HG02798 (cell line): ENCODE data around the gene CRYGD.
"Not testable (repeated sequence)": the region's sequence is repeated elsewhere in the genome, so short reads cannot be mapped to it uniquely, and the experiment has no call there.

Source experiments
- ATAC-seq: cut with Tn5 transposase; IDR thresholded peaks from one replicate; pipeline ENCODE4 v1.9.1; 2021; ENCODE audit warnings: mild to moderate bottlenecking; ENCODE audit not compliant: unreplicated experiment, poor library complexity

CRYGD gene

DNA sequence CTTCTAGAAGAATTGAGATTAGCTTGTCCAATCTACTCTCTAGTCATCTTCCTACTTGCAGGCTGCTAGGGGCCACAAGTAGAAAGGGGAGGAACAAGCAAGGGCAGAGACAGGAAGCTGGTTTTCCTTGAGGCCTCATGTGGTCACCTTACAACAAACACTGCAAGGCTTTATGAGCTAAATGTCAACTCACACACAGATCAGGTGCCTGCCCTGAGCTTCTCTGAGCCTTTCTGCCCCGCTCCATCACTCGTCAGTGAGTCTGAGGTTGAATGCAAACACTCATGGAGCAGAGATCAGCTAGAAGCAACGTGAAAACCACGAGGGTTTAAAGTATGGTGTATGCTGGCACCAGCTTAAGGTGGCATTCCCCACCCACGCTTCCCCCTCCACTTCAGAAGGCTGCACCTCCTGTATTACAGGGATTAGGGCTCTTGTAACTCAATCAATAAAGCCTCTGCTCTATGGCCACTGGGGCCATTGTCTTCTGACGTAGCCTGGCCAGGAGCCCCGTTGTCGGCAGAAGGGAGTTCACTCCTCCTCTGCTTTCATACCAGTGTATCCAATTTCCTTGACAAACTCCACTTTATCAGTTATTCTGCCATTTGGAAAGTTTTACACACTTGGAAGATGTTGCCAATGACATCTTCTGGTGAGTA is 10.7 kb upstream of the CRYGD start:
- ATAC-seq = no peak

DNA sequence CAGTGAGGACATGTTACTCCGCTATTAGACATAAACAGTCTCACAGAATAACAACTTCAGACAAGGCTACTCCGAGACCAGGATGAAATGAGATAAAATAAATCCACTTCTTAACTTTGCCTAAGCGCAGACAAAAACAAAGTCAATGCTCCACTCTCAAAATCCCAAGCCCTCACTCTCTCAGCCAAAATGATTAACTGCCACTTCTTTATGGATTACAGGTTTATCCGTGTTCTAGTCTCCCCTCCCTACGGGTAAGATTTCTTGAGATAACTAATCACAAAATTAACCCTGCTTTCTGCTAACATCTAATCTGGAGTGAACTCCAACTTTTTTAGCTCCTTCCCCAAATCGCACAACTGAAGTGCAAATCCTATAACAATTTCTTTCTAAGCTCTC is 6.4 kb upstream of the CRYGD start:
- ATAC-seq = no peak

DNA sequence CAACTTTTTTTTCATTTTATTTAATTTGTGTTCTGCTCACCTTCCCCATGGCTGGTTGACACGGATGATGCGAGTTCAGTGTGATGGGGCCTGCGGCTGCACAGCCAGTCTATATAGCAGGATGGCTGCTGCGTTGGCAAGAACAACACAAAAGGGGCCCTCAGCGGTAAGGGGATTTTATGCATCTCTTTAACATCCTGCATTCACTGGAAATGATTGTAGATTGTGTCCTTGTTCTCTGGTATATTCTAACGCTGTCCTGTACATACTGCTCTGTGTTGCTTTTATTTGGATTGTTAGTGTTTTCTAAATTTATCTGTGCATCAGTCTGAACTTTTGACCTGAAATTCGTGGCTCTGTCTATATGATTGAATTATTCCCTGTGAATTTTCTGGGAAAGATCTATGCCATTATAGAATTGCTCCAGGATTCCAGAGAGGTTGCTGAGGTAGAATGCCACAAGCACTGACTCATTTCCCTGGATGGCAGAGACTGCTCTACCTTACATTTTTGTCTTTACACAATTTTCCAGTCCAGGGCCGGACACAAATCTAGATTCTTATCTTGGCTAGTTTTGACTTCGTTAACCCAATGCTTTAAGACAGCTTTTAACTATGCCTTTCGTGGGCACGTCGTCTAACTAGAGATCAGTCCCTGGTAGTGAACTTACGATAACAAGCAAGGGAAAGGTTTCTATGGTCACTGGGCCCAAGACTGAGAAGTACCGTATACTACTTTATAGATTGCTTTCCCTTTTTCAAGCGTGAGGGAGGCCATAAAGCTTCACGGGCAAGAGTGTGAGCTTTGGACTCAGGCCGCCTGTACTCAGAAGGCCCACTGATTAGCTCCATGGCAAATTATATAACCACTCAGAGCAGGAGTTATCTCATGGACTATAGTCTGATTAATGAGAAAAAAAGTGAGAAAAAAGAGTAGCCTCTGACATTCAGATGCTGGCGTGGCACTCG is 5.7 kb upstream of the CRYGD start, which contains the start of gene CRYGC:
TSS of gene CRYGC (minus strand) at position 85 of the 968 bp plus-strand sequence. CDS start at position 49, 36 bp downstream.
- no peak for ATAC-seq

DNA sequence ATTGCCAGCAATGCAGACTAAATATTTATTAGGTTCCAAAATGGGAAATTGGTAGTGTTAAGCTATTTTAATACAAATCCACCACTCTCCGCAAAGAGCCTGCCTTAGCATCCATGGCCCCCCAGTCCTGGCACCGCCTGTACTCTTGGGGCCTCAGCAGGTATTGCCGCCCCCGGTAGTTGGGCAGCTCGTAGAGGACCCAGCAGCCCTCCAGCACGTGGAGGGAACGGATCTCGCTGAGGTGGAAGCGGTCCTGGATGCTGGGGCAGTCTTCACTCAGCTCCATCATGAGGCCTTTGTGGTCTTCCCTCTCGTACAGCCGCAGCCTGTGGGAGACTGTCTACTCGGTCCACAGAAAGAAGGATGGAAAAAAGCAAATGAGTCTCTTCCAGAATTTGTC is 3.8 kb upstream of the CRYGD start:
- no peak for ATAC-seq

DNA sequence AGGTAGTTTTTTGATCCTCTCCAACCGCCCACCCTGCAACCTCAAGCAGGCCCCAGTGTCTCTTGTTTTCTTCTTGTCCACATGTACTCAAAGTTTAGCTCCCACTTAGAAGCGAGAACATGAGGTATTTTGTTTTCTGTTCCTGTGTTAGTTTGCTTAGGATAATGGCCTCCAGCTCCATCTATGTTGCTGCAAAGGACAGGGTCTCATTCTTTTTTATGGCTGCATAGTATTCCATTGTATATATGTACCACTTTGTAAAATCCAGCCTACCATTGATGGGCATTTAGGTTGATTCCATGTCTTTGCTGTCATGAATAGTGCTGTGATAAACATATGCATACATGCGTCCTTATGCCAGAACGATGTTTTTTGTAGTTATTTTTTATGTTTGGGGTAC is 2.8 kb upstream of the CRYGD start:
- ATAC-seq = no peak

DNA sequence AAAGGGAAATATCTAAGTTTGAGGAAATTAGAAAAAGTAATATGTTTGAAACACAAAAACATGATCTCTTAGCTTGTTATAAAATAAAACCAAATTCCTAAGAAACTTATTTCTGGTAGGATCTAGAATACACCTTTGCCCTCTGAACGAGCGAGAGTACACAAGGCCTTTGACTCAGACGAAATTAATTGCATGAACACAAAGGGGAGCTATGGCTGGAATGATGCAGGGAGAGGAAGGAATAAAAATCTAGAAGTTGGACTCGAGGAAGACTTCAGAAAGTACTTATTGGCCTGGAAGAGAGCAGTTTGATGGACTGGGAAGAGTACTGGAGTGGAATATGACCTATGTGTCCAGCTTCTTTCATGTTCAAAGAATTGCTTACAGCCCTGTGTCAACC is 927 bp upstream of the CRYGD start:
- no peak for ATAC-seq

DNA sequence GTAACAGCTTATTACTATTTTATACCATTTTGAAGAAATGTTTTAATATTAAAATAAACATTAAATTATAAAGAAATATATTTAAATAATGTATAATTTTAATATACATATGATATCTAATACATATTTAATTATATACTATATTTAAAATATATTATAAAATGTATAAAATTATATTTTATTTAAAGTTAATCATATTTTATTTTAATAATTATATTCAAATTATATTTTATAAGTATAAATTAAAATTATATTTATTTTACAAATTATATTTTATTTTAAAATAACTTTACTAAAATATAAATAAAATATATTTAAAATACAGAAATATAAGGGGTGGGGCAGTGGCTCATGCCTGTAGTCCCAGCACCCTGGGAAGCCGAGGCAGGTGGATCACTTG is 2.1 kb downstream of the CRYGD start:
- ATAC-seq = no peak

DNA sequence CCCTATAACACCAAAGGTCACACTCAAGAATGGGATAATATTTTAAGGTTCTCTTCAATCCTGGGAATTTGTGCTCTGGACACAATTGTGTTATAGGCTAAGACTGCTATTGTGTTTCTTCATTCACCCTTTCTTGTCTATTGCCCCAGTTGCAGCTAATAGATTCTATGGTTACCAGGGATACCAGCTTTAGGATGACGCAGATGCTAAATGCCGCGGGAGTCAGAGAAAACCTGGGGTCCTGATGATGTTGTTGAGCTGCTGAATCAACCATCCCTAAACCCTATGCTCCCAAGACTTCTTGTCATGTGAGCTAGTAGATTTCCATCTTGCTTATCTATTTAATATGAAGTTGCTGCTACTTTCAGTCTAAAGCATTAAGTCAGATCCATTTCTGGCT is 5.4 kb downstream of the CRYGD start:
- no peak for ATAC-seq

DNA sequence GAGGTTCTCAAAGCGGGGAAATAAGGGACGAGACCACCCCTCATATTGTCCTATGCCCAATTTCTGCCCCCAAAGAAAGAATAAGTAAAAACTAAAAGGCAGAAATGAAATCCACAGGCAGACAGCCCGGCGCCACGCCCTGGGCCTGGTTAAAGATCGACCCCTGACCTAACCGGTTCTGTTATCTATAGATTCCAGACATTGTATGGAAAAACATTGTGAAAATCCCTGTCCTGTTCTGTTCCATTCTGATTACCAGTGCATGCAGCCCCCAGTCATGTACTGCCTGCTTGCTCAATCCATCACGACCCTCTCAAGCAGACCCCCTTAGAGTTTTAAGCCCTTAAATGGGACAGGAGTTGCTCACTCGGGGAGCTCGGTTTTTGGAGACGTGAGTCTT is 6.9 kb downstream of the CRYGD start:
- ATAC-seq = not testable (repeated sequence)

DNA sequence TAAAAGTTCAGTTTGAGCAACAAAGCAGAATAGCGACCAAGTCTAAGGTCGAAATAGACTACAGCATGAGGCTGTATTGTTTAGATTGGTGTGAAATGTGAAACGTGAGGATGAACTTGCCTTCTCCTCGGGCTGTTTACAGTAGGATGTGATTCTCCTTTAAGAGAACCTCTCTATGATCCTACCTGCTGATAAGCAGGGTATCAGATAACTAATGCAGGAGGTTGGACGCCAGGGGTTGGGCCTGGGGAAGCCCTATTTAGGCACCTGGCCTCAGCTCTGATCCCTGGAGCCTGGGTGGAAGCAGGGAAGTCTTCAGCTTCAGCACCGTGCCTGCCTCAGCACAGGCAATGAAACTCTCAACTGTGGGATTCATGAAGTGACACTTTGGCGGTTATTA is 11.4 kb downstream of the CRYGD start:
- no peak for ATAC-seq

DNA sequence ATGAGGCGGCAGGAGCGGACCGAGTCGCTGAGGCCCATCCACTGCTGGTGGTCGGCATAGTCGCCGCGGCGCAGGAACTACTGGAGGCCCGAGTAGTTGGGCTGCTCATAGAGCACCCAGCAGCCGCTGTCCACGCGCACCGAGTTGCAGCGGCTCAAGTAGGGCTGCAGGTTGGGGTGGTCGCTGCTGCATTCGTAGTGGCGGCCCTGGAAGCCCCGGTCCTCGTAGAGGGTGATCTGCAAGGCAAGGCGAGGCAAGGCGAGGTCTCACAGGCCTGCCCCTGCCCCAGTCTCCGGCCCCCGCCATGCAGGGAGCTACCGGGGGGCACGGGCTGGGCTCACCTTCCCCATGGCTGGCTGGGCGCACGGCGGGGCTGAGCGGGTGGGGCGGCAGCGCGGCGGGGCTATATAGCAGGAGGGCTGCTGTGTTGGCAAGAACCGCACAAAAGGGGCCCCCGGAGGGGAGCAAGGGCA is 12.0 kb downstream of the CRYGD start:
- ATAC-seq = not testable (repeated sequence)

DNA sequence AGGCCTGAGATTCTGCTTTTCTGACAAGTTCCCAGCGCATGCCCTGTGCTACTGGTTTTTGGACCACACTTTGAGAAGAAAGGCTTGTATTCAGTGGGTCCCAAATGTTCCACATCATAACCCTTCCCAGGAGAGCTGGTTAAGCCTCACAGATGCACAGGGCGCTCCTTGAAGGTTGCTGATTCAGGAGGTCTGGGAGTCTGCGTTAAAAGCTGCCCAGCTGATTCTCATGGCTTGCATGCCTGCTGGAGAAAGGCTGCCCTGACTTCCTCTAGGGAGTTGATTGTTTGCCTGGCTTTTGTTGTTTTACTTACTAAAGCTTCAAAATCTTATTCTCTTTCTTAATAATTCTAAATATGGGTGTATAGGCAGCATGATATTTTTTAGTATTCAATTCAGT is 20.7 kb downstream of the CRYGD start:
- no peak for ATAC-seq

DNA sequence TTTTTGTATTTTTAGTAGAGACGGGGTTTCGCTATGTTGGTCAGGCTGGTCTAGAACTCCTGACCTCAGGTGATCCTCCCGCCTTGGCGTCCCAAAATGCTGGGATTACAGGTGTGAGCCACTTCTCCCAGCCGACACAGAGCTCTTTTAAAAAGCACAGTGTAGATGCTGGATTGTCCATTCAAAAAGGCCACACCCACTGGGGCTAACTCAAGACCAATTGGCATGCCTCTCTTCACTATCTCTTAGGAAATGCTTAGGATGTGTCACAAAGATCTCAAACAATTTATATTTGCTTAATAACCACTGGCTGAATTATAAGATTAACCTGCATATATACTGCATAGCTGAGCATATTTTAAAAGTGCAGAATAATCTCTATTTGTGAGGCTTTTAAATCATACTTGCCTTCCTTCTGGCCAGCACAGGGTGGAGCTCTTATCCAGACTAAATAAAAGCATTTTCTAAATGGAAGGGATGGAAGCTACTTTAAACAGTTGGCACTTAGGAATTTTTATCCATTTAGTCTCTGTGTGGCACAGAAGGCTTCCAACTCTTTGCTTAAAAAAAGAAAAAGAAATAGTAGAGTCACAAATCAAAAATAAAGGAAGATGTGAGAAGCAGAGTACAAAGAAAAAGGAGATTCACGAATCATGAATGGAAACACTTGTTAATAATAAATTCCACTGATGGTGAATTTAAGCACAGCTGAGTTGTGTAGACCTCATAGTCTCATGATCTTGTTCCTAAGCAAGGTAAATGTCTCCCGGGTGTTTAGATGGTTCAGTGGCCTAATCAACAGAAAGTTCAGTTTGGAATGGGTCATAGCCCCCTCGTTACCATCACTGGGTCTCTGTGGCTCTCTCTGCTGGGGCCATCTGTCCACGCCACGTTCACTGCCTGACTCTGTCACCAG is 22.4 kb downstream of the CRYGD start:
- ATAC-seq = no peak

DNA sequence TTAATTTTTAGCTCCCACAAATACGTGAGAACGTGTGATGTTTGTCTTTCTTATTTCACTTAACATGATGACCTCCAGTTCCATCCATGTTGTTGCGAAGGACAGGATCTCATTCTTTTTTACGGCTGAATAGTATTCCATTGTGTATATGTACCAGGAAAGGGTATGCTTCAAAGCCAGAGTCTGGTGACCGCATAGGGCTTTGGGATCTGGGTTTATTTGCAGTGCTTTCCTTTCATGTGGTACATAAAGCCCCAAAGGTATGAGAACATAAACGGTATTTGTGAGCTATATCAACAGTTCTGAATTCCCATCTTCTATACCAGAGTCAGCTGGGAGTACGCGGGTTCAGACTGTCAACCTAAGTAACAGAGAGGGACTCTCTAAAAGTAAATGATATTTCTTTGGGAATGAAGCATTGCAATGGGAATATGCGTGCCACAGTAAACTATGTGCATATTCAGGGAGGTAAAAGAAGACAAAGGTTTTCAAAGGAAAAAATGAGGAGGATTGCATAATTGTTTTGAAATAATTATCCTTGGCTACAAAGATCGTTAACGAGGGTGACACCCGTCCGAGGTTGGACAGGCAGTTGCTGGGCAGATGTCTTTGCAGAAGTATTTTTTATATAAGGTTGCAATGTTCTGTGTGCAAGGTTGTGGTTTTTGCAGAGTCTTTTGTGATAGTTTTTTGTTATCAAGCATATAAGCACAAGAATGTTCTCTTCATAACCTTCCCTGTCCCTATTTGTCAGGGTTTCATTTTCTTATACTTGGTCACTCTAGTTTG is 24.4 kb downstream of the CRYGD start:
- ATAC-seq = no peak

DNA sequence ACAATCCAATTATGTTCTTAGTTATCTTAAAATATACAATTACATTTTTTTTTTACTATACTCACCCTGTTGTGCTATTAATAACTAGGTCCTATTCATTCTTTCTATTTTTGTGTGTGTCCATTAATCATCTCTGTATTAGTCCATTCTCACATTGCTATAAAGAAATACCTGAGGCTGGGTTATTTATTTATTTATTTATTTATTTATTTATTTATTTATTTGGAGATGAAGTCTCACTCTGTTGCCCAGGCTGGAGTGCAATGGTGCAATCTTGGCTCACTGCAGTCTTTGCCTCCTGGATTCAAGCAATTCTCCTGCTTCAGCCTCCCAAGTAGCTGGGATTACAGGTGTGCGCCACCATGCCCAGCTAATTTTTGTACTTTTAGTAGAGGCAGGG is 25.6 kb downstream of the CRYGD start:
- ATAC-seq = not testable (repeated sequence)

DNA sequence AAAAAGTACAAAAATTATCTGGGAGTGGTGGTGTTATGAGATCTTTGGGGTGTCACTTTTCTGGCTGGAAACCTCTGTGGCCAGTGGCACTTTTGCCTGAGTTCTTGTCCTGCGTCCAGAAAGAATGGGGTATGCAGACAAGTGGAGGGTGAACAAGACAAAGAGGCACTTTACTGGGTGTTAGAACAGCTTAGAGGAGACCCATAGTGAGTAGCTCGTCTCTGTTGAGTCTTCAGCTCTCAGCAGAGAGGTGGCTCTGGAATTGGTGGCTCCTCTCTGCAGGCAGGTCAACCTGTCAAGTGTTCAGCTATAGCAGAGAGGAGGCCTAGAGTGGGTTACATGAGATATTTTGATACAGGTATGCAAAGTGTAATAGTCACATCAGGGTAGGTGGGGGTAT is 26.1 kb downstream of the CRYGD start:
- no peak for ATAC-seq

DNA sequence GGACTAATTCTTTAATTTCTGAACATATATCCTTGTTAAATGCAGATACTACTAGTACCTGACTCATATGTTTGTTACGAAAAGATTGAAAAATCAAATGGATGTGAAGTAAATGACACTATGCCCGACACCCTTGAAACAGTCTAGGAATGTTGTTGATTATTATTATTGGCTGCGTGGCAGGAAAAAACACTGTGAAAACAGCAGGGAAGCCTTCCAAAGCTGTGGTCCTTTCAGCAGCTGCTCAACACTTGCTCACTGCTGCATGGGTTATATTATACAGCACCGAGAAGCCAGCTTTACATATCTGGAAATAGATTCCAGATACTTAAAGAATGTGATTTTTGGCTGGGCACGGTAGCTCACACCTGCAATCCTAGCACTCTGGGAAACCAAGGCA is 26.5 kb downstream of the CRYGD start:
- ATAC-seq = no peak

DNA sequence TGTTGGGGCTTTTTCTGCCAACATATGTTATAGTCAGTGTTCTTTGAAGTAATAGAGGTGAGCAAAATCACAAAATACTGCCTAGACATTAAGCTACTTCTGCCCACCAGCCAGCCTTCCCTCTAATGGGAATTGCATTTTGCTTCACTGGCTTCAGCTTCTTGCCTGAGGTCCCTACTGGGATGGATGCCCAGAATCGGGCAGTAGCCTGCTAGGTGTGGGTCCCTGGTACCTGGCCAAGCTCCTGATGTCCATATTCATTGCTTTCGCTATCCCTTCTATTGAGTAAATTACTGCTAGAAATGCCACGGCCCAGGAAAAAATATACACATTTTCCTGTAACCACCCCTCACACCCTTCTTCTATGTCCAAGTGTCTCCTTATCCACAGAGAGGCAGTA is 27.0 kb downstream of the CRYGD start:
- ATAC-seq = no peak

DNA sequence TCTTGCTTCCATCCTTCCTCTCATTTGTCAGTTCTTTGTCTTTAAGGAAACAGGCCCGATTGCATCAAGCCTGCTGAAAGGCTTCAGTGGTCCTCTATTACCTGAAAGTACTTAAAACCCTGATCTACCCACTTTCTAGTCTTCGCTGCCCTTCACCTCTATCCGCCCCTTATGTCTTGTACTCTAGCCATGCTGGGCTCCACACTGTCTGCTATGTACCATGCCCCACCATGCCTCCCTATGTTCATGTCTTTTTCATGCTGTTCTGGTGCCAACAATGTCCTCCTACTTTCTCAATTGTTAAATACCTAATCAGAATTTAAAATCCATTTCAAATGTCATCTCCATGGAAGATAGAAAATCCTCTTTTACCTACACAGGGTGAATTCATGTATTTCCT is 28.2 kb downstream of the CRYGD start:
- ATAC-seq = no peak

DNA sequence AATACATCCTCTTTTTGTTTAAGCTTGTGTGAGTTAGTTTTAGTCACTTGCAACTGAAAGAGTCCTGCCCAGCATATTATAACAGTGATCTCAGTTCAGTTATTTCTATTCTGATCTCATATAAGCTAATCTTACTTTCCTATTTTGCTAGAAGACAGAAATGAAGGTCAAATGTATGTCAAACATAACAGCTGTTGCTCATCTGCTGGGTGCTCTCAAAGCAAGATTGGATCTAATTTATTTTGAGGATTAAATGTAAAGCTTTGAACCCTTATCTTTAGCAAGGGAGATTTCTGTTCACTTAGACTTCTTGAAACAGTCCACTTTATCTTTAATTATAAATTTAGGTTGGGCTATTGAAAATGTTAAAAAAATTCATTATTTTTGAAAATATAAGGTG is 31.2 kb downstream of the CRYGD start:
- ATAC-seq = no peak
